A549 (cell line): ENCODE measurements around the gene NEDD8.

Experiments
- CBX8 ChIP-seq: fragments of 200-600 bp; sonication (generic); IDR thresholded peaks from 2 replicates; pipeline ENCODE4 v1.6.1; 2016
- CTCF ChIP-seq: fragments of >200 bp; sonication (Bioruptor Twin); formaldehyde crosslinking; IDR thresholded peaks from 3 replicates; pipeline ENCODE4 v1.5.1; 2016
- EHF ChIP-seq: fragments of 250-450 bp; sonication (Bioruptor Pico); IDR thresholded peaks from 2 replicates; pipeline ENCODE4 v1.5.0; 2020; ENCODE audit warnings: mild to moderate bottlenecking
- EP300 ChIP-seq, 2 experiments: fragments of >200 bp; sonication (Bioruptor Twin); formaldehyde crosslinking; IDR thresholded peaks; 2 replicates in 1 of 2; 3 replicates in 1 of 2; pipeline ENCODE4 v1.6.1; 2016 to 2017
- ESRRA ChIP-seq: fragments of 150-350 bp; IDR thresholded peaks from 2 replicates; pipeline ENCODE4 v1.6.1; 2014; ENCODE audit warnings: mild to moderate bottlenecking, low read length, borderline replicate concordance
- HDAC2 ChIP-seq: fragments of 200-600 bp; sonication (generic); IDR thresholded peaks from 2 replicates; pipeline ENCODE4 v1.6.1; 2016
- MAZ ChIP-seq: fragments of 150-350 bp; IDR thresholded peaks from 2 replicates; pipeline ENCODE4 v1.6.1; 2014; ENCODE audit warnings: antibody characterized with exemption, low read depth, low read length, borderline replicate concordance
- POLR2A ChIP-seq: IDR thresholded peaks from 2 replicates; pipeline ENCODE4 v1.6.1; 2012; ENCODE audit warnings: mild to moderate bottlenecking, low read length
- RFX5 ChIP-seq: fragments of 450-650 bp; IDR thresholded peaks from 2 replicates; pipeline ENCODE4 v1.7.1; 2014; ENCODE audit warnings: antibody characterized with exemption, mild to moderate bottlenecking, moderate library complexity
- SMC3 ChIP-seq: fragments of >200 bp; sonication (Bioruptor Twin); formaldehyde crosslinking; IDR thresholded peaks from 3 replicates; pipeline ENCODE4 v1.6.1; 2018; ENCODE audit warnings: inconsistent platforms
- SREBF2 ChIP-seq: fragments of 450-650 bp; IDR thresholded peaks from 2 replicates; pipeline ENCODE4 v1.6.1; 2014; ENCODE audit warnings: mild to moderate bottlenecking, moderate library complexity
- USF2 ChIP-seq: fragments of 450-650 bp; IDR thresholded peaks from 2 replicates; pipeline ENCODE4 v1.6.1; 2014; ENCODE audit warnings: antibody characterized with exemption

GRCh38 chr14:24172261-24172860 is 59.8 kb downstream of the NEDD8 start:
- TF ChIP-seq SMC3 (no peak), RFX5 (no peak), EP300 (IDR thresholded peaks at IDR 0.05) (no peak), POLR2A (no peak), USF2 (no peak), CTCF (no peak), CBX8 (no peak), EHF (no peak), ESRRA (no peak), HDAC2 (no peak), MAZ (no peak), SREBF2 (no peak)
